Activated effector memory CD4-positive, alpha-beta T cell treated with anti-CD3 and anti-CD28 coated beads, Interleukin-2, amount 50 U/mL, for 16 hours (primary cell): ENCODE data around the gene B4GALNT4.

ENCODE experiments used
- DNase-seq: peaks from one replicate; pipeline ENCODE4 v3.0.0-alpha.2; 2020

Gene B4GALNT4

DNA sequence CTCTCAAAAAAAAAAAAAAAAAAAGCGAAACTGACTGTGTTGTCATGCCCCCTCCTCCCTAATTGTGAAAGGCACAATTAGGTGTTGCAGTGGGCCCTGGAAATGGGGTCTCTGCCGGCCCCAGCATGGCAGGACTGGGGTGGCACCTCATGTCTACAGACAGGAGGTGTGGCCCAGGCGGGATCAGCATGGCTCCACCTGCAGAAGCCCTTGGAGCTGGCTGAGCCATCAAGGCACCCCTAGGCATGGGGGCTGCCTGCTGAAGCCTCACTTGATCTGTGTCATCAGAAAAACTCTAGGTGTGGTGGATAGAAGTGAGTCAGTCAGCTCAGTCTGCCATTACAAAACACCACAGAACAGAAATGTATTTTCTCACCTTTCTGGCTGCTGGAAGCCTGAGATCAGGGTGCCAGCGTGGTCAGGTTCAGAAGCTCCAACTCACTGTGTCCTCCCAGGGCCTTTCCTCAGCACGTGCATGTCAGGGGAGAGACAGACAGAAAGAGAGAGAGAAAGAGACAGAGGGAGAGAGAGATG, 10.1 kb upstream of the B4GALNT4 start:
- DNase-seq, result peak; percentile 67

DNA sequence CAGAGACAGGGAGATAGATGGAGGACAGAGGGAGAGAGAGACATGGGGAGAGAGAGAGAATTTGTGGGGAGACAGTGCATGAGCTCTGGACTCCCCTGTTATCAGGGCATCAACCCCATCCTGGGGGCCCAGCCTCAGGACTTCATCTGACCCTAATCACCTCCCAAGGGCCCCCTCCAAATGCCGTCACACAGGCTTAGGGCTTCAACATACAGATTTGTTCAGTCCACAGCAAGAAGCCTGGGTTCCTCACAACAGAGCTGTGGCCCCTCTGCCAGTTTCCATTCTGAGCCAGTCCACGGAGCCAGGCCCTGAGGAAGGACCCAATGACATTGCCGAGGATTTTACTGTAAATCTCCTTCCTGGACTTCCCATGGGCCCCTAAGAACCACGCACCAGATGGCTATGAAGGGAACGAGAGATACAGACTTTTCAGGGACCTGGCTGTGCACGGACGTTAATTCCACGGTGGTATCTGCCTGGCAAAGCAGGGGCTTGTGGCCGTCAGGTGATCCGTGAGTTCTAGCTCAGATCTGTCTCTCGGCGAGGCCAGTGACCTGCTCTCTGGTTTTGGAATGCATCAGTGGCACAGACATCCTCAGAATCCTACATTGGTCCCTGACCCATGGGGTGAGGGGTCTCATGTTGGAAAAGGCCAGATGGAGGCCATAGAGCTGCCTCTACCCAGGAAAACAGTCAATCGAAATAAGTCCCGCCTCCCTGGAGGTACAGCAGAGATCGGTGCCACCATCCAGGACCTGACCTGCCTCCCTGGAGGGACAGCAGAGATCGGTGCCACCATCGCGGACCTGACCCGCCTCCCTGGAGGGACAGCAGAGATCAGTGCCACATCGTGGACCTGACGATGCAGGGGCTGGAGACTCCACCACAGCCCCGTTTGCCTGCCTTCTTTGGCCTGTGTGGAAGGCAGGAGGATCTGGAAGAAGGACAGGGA, 8.7 kb upstream of the B4GALNT4 start:
- peak; percentile 59 for DNase-seq

DNA sequence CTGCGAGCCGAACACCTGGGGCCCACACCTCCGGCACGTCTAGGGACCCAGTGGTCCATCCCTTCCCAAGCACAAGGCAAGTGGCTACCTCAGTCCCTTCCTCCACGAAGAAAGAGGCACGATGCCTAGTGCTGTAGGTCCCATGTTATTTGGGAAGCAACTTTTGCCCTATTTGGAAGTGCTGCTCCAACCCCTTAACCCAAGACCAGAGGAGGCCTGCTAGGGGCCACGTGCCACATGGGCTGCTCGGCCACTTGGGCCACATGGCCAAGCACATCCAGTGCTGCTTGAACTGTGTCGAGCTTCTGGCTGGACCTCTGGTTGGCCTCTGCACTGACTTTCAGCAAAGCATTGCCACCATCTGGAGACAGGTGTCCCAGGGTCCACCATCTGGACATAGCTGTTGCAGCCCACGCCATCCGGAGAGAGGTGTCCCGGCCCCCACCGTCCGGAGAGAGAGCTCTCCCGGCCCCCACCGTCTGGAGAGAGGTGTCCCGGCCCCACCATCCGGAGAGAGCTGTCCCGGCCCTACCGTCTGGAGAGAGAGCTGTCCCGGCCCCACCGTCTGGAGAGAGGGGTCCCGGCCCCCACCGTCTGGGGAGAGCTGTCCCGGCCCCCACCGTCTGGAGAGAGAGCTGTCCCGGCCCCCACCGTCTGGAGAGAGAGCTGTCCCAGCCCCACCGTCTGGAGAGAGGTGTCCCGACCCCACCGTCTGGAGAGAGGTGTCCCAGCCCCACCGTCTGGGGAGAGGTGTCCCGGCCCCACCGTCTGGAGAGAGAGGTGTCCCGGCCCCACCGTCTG, 6.5 kb upstream of the B4GALNT4 start:
- DNase-seq, result peak; percentile 56

DNA sequence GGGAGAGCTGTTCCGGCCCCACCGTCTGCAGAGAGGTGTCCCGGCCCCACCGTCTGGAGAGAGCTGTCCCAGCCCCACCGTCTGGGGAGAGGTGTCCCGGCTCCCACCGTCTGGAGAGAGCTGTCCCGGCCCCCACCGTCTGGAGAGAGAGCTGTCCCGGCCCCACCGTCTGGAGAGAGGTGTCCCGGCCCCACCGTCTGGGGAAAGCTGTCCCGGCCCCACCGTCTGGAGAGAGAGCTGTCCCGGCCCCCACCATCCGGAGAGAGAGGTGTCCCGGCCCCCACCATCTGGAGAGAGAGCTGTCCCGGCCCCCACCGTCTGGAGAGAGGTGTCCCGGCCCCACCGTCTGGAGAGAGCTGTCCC, 5.9 kb upstream of the B4GALNT4 start:
- peak; percentile 14 for DNase-seq

DNA sequence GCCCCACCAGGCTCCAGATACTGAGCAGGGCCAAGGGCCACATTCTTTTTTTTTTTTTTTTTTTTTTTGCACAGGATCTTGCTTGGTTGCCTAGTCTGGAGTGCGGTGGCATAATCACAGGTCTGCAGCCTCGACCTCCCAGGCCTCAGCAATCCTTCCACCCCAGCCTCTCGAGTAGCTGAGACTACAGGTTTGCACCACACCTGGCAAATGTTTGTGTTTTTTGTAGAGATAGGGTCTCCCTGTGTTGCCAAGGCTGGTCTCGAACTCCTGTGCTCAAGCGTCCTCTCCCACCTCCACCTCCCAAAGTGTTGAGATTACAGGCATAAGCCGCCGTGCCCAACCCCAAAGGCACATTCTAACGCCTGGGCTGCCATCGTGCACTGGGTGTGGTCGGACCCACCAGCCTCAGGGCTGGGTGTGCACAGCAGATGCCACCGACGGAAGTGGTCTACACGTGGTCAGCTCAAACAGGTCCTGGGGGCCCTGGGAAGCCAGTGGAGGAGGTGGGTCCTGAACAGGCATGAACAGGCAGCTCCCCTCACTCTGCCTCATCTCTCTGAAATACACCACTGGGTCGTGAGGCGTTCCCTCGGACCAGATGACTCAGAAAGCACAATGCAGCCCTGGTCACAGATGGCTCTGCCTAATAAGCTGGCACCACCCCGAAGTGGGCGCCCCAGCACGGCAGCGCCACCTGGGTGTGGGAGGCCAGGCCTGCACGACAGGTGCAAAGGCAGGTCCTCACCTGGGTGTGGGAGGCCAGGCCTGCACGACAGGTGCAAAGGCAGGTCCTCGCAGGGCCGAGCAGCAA, 5.1 kb upstream of the B4GALNT4 start:
- peak; percentile 88 for DNase-seq

DNA sequence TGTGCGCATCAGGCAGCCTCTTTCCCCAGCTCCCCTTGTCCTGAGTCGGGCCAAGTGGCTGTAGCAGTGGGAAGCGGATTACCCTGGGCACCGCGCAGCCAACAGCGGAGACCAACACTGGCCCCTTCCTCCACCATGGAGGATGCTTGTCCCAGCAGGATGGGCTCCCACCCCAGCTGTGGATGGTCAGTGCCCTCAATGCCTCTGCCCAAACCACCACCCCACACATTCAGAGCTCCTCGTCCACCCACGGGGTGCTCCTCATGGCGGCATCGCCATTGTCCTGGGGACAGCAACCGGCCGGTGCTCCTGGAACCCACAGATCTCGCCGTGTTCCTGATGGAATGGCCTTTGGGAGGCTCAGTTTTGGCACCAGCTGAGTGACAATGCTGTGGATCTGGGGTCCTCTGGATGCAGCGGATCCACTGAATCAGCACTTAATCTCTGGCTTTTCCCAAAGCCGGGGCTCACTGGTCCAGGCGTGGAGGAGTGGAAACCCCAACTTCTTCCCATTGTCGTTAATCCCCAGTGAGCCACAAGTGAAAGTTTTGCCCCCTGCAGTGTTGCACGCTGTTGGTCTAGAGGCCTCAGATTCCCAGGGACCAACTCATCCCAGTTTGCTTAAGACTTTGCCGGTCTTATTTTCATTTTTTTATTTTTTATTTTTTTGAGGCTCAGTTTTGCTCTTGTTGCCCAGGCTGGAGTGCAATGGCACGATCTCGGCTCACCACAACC, 4.1 kb upstream of the B4GALNT4 start:
- DNase-seq, result peak; percentile 54

DNA sequence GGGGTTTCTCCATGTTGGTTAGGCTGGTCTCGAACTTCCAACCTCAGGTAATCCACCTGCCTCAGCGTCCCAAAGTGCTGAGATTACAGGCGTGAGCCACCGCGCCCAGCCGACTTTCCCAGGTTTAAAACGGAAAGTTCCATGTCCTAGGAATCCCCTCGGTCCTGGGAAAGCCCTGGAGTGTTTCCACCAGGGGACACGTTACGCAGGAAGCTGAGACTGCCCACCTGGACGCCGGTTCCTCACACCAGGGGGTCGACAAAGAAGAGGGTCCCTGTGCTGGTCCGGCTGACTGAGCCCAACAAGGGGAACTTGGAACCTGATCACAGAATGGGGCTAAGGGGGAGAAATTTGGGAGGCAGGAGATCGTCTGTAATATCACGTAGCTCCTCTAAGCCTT, 3.5 kb upstream of the B4GALNT4 start:
- DNase-seq, result no peak

DNA sequence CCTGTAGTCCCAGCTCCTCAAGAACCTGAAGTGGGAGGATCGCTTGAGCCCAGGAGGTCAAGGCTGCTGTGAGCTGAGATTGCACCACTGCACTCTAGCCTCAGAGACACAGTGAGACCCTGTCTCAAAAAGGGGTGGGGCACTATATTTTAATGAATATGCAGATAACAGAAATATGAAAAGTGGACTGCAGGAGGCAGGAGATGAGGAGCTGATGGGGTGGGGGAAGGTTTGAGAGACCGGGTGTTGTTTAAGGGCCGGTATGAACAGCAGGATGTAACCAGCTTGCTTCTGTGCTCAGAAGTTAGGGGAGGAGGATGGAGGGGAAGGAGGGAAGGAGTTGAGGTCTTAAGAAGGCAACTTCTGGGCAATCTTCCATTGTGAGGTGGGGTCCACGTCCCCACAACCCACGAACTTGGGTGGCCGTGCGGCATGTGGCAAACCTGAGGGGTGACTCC, 1.3 kb upstream of the B4GALNT4 start:
- DNase-seq, result no peak

DNA sequence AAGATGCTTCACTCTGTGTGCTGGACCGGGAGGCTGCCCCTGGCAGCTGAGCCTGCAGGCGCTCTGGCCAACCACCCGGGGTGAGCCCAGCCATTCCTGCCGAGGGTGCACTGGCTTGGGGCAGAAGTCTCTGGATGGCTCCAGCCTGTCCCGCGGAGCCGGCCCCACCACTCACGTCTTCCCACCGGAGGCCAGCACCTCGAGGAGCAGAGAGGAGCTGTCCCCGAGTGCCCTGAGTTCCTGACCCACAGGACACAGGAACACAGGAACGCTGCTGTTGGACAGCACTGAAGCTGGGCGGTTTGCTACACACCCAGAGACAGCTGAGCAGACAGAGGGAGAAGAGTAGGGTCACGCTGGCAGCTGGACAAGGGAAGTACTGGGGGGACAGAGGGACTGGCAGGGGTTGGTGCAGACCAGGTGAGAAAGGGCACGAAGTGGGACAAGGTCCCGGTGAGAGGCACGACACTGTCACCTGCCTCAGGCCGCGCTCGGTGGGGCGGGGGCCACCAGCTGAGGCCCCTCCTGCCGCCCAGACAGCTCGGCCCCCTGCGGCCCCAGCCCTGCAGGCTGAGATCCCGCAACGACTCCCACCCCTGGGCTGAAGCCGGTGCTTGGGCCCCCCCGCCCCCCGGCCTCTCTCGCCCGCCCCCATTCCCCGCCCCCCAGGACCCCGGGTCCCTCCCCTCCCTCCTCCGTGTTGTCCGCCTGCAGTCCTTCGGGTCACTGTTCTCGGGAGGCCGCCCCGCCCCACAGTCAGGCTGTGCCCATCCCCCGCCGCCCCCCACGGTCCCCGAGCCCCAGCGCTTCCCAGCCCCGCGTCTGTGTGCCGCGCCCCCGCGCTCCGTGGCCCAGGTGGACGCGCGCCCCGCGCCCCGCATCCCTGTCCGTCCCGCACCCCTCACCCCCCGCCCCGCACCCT, 624 bp upstream of the B4GALNT4 start:
- no peak for DNase-seq

DNA sequence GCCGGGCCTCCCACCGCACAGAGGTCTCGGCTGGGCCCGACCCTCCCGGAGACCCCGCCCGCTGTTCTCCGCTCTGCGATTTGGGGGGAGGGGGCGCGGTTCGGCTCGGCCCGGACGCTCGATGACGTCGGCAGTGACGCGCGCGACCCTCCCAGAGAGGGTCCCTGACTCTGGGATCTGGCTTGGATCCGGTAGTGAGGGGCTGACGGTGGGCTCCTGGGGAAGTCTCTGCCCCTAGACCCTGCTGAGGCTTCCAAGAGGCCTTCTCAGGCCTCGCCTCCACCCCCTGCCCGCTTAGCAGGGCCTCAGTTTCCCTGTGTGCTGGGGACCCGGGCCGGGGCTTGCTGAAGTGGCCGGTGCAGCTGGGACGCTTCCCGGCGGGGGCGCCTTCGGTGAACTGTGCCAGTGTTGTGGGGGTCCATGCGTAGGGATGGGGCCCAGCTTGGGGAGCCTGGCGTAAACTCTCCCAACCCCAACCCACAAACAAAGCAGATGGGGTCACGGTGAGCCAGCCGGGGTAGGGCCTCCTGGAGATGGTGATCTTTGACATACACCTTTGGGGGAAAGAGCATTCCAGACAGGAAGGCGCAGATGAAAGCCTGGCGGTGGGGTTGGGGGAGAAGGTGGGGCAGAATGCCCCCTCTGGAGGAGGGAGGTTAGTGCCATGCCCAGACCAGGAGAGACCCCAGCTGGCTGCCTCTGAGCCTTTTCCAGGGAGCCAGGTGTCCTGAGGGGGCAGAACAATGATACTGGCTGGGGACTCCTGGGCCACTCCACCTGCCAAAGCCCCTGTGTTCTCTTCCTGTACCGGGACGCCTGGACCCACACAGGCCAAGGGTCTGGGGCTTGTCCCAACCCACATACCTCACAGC, 1.0 kb downstream of the B4GALNT4 start:
- no peak for DNase-seq

DNA sequence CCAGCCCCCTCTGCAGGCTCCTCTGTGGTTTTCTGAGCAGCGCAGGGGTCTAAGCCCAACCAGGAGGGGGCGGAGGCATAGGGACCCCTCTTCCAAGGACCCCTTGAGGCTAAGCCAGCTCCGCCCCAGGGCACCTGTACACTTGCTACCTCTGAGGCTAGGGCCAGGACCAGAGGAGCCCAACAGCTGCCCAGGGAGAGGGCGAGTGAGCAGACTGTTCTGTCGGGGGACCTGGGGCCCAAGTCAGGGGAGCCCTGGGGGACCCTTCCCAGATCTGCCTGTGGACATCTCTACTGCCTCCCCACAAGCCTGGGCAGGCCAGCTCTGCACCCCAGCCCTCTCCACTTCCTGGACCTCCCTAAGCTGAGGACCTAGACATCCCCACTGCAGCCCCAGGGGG, 1.8 kb downstream of the B4GALNT4 start:
- no peak for DNase-seq

DNA sequence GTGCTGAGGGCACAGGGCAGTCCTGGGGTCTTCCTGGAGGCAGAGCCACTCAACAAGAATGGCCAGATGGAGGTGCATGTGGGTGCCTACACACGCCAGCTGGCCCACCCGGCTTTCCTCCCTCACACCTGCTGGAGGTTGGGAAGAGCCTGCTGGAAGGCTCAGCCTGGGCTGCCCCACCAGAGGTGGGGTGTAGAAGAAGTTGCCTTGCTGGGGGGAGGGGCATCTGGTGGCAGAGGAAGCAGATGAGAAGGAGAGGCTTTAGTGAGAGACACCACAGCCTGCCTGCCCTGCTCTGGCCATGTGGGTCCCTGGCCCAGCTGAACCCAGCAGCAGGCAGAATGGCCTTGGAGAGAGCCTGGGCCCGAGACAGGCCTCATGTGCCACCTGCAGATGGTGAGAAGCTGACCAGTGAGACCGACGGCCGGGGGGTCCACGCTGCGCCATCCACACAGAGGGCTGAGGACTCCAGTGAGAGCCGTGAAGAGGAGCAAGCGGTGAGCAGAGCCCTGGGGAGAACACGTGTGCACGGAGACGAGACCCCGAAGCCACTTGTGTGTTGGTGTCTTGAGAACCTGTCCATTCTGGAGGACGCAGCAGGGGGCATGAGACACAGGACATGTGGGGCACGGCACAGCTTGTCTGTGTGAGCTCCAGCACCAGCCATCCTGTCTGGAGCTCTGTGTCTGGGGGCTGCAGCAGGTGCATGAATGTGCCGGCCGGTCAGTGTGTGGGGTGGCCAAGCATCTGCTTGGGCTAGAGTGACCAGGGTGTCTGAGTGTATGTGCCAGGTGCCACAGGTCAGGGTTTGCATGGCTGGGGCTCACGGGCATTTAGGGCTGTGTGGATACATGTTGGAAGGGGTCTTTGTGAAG, 2.7 kb downstream of the B4GALNT4 start:
- no peak for DNase-seq

DNA sequence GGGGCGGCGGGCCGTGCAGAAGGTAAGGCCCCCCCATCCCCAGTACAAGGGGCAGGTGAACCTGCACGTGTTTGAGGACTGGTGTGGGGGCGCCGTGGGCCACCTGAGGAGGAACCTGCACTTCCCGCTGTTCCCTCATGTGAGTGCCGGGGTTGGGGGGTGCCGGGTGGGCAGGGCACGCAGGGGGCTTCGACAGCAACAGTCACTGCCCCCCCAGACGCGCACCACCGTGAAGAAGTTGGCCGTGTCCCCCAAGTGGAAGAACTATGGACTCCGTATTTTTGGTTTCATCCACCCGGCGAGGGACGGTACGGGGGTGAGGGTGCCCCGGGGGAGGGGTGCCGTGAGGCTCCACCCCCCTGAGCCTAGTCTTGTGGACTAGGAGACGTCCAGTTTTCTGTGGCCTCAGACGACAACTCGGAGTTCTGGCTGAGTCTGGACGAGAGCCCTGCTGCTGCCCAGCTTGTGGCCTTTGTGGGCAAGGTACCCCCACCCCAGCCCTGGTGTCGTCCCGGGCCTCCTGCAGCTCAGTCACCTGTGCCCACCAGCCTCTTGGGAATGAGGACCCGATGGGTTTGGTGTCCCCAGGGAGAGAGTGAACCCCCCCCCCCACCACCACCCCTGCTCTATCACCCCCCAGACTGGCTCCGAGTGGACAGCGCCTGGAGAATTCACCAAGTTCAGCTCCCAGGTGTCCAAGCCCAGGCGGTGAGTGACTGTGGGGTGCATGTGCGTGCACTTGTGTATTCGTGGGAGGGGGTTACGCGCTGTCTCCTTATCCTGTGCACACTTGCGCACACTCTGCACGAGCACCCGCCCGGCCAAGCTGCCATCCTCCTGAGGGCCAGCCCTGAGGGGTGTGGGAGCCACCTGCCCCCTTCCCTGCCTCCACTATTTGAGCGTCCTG, 3.8 kb downstream of the B4GALNT4 start:
- no peak for DNase-seq

DNA sequence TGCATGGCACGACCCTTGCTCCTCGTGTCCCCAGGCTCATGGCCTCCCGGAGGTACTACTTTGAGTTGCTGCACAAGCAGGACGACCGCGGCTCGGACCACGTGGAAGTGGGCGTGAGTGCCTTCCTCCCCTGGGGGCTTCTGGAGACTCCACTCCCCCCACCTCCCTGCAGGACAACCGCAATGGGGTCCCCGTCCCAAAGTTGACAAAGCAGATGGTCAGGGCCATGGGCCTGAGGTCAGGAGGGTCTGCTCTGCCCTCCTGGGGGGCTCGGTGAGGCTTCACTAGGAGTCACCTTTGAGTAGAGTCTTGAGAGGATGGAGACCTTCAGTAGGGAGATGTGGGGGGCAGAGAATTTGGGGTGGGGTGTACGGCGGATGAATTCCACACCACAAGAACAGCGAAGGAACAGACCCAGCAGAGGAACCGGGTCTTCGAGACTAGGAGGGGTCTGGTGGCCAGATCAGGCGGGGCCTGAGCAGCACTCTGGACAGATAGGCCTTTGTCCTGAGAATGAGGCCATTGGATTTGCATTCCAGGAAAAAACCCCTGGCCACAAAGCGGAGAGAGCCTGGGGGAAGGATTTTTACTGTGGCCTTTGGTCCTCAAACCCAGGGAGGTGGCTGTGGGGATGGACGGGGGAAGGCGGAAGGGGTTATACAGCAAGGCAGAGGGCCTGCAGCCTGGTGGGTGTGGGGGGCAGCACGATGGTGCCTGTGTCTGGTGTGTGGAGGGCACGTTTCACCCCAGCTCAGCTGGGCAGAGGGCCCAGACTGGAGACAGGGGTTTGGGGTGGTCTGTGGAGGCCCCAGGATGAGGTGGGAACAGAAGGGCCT, 4.6 kb downstream of the B4GALNT4 start:
- no peak for DNase-seq

DNA sequence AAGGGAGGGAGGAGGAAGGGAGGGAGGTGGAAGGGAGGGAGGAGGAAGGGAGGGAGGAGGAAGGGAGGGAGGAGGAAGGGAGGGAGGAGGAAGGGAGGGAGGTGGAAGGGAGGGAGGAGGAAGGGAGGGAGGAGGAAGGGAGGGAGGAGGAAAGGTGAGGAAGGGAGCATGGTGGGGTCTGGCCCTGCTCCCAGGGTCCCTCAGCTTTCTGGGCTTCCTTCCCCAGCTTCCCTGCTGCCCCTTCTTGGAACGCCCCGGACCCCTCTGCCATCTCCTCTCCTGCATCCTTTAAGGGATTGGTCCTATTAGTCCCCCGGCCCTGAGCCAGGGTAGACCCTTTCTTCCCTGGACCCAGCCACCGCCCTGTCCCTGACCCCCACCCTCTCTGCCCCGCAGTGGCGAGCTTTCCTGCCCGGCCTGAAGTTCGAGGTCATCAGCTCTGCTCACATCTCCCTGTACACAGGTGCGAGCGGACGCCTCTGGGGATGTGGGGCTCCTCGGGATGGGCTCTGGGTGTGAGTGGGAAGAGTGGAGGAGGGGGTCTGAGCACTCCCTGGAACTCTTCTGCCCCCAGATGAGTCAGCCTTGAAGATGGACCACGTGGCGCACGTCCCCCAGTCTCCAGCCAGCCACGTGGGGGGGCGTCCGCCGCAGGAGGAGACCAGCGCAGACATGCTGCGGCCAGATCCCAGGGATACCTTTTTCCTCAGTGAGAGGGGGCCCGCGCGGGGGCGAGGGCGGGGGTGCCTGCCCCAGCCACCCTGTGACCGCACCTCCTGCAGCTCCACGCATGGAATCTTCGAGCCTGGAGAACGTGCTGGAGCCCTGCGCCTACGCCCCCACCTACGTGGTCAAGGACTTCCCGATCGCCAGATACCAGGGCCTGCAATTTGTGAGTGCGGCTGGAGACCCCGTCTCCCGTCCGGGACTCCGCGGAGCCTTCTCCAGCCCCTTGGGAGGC, 6.0 kb downstream of the B4GALNT4 start:
- no peak for DNase-seq
